Muscle of leg (tissue), 9 donors: ENCODE measurements around the gene KCNJ1. TPM values are rescaled to one million over a fixed set of nuclear protein-coding genes. Genes with fewer than 3 reads are reported as not detected.

ENCODE experiments used
- polyA plus RNA-seq, 8 donors: library from polyadenylated mRNA; unstranded; fragments of 120-200 nt; gene quantifications; one replicate each; pipeline versions ENCODE4 v1.2.1 to v1.2.3, GENCODE V29; 2013; ENCODE audit warnings: inconsistent platforms in 1 of 8, low replicate concordance in 1 of 8; ENCODE audit not compliant: insufficient read length in 8 of 8, insufficient read depth in 1 of 8
- total RNA-seq: library from RNA; stranded (reverse); fragments of 120-200 nt; gene quantifications from one replicate; pipeline ENCODE4 v1.2.4, GENCODE V29; 2013

The KCNJ1 gene
- total and polyA plus RNA-seq, 9 donors, result 0.08 to 0.44 (median 0.19) TPM; not detected in 1

Other genes starting within 250 kb of the KCNJ1 start
- gene FLI1, start 173.2 kb downstream of the KCNJ1 start, total RNA-seq, result 14.4 TPM
- 10 to 100 TPM; 13.8 to 19.7 (median 16.0) TPM for gene FLI1, start 173.2 kb downstream of the KCNJ1 start, polyA plus RNA-seq
- gene KCNJ5, start 24.1 kb upstream of the KCNJ1 start, total RNA-seq, result 1.1 TPM
- 1 to 10 TPM in 1 of 8 donors, under 1 TPM in 7; 0.35 to 1.5 (median 0.55) TPM for gene KCNJ5, start 24.1 kb upstream of the KCNJ1 start, polyA plus RNA-seq
- gene TP53AIP1, start 75.6 kb upstream of the KCNJ1 start, total RNA-seq, result 0.22 TPM
- 1 to 10 TPM in 1 of 8 donors, under 1 TPM in 6, not detected in 1; 0.15 to 2.2 (median 0.25) TPM for gene TP53AIP1, start 75.6 kb upstream of the KCNJ1 start, polyA plus RNA-seq